ENCODE measurements around the gene NCKAP5L.
"Not testable (repeated sequence)": the region's sequence is repeated elsewhere in the genome, so short reads cannot be mapped to it uniquely, and the experiment has no call there.

The NCKAP5L gene

GRCh38 chr12:49800421-49801140 lies 27.6 kb downstream of the NCKAP5L start:
- no peak for DNase-seq (ENCODE audit: low spot score)

- no peak for DNase-seq (ENCODE audit: low spot score)
Measured at GRCh38 chr12:49798934-49799333, 29.3 kb downstream of the NCKAP5L start.

GRCh38 chr12:49798248-49798647 lies 30.0 kb downstream of the NCKAP5L start:
- no peak for DNase-seq (ENCODE audit: low spot score)

DNA sequence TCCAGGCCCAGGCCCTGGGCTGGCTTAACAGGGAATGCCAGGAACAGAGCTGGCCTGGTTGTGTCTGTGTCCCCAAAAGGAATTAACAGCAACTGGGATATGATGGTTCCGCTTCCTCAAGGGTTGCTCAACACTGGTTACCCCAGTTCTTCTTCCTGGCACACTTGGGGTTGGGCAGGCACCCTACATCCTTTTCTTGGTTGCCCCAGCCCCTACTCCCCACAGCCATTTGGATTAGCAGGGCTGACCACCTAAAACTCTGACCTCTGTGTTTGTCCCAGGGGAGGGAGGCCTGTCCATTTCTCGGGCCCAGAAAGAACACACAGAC lies 30.8 kb downstream of the NCKAP5L start:
- DNase-seq (ENCODE audit: low spot score): no peak

GRCh38 chr12:49796606-49797448 lies 31.4 kb downstream of the NCKAP5L start:
- no peak for DNase-seq (ENCODE audit: low spot score)

- no peak for DNase-seq (ENCODE audit: low spot score)
Measured at GRCh38 chr12:49796155-49796554, 32.1 kb downstream of the NCKAP5L start.

DNA sequence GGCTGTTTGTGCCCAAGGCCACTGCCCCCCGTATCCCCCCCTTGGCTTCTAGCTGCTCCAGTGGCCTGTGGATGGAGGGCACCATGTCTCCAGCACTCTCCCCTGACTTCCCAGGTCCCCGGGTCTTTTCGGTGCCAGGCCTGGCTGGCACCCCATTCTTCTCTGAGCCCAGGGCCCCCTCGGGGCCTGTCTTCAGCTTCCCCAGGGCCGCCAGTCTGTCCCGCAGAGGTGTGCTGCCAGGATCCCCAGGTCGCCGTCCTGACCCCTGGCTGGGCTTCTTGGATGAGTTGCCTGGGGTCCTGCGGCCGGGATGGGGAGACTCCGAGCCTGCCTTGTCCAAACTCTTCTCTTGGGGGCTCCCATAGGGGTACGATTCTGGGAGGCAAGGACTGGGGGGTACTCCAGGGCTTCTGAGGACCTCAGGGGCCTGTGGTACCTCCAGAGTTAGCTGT lies 32.5 kb downstream of the NCKAP5L start:
- DNase-seq (ENCODE audit: low spot score): no peak

DNA sequence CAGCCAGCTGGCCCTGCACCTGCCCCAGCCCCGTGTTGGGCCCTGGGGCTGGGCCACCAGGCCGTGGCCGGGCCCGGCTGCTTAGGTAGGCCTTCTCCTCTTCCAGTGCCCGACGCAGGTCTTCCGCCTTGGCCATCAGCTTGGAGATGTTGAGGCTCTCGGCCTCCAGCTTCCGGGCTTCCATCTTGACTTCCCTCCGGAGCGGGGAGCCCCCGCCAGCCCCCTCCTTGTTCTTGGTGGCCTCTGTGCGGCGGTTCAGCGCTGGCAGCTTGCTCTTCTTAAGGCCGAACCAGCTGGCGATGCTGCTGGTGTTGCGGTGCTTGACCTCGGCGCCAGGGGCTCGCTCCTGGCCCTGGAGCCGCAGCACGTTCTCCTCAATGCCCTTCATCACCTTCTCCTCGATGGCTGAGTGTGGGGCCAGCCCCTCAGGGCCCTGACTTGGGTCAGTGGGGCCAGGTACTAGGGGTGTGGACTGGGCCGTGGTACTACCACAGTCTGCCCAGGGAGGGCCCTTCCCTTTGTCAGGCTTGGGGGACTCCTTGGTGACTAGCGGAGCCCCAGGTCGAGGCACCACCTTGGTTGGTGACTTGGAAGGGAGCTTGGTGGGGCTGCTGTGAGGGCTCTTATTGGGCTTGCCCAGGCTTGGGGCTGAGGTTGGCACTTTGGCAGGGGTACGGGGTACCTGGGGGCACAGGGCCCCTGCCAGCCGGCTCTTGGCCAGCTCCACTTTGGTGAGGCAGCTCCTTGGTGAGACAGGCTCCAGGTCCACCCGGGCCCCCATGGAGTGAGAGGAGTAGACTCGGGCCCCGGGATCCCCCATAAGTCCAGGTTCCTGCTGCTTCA lies 33.2 kb downstream of the NCKAP5L start:
- DNase-seq (ENCODE audit: low spot score): no peak

- DNase-seq (ENCODE audit: low spot score): no peak
Measured at GRCh38 chr12:49794021-49794420, 34.2 kb downstream of the NCKAP5L start.

GRCh38 chr12:49793620-49794019 lies 34.6 kb downstream of the NCKAP5L start:
- no peak for DNase-seq (ENCODE audit: low spot score)

GRCh38 chr12:49792976-49793580 lies 35.1 kb downstream of the NCKAP5L start:
- DNase-seq (ENCODE audit: low spot score): no peak

- no peak for DNase-seq (ENCODE audit: low spot score)
Measured at GRCh38 chr12:49792181-49792970, 35.8 kb downstream of the NCKAP5L start.

DNA sequence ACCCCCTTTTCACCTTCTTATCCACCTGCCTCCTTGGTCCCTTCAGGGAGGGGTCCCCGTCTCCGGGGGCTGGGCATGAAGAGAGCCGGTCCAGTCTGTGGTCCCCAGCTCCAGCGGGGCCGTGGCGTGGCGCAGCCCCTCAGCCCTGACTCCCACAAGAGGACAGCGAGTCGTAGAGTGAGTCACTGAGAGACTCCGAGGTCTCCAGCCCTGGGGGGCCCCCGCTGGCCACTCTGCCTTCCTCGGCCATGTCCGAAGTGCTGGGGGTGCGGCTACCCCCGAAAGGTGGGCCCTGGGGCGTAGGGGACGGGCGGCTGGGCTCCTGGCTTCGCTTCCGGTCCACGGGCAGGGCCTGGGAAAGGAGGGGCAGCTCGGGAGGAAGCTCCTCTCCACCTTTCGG lies 36.5 kb downstream of the NCKAP5L start:
- DNase-seq (ENCODE audit: low spot score): no peak

GRCh38 chr12:49790741-49791555 lies 37.3 kb downstream of the NCKAP5L start:
- no peak for DNase-seq (ENCODE audit: low spot score)

DNA sequence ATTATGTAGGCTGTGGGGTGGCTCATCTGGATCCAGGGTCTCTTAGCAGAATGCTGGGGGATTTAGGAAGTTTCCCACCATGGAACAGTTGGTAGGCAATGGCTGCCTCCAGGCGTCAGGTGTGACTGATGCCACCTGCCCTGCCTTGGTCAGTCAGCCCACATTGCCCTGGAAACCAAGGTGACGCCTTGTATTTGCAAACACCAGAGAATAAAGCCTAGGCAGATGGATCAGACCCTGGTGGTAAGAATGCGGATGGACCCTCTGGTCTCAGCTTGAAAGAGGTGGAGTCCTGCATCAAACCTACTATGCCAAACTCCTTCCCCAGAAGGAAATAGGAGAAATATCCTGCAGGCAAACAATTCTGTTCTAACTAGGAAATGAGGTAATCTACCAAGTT lies 38.2 kb downstream of the NCKAP5L start:
- no peak for DNase-seq (ENCODE audit: low spot score)

- DNase-seq (ENCODE audit: low spot score): no peak
Measured at GRCh38 chr12:49787672-49788071, 40.5 kb downstream of the NCKAP5L start.

- DNase-seq (ENCODE audit: low spot score): no peak
Measured at GRCh38 chr12:49784756-49785409, 43.3 kb downstream of the NCKAP5L start.

DNA sequence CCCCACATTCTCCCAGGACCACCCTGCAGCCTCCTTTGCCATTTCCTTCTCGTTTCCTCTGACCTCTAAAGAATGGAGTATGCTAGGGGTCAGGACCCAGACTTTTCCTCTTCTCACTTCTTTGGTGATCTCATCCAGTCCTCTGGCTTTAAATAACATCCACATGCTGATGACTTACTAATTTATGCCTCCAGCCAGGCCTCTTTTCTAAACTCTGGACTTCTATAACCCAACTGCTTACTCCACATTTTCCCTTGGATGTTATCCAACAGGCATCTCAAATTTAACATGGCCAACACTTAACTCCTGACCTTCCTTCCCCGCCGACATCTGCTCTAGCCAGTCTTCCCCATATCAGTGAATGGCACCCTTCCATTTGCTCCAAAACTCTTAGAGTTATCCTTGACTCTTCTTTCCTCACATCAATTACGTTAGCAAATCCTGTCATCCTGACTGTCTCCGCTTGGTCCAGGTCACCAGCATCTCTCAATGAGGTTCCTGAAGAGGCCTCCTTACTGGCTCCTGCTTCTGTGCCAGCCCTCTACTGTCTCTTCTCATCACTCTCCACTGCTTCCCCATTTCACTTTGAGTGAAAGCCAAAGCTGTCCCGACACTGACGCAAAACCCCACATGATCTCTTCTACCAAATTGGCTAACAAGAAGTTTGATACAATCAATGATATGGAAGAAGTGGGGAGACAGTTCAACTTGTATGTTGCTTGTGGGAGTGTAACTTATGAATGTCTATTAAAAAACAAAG lies 44.1 kb downstream of the NCKAP5L start:
- DNase-seq (ENCODE audit: low spot score): peak; percentile 50

DNA sequence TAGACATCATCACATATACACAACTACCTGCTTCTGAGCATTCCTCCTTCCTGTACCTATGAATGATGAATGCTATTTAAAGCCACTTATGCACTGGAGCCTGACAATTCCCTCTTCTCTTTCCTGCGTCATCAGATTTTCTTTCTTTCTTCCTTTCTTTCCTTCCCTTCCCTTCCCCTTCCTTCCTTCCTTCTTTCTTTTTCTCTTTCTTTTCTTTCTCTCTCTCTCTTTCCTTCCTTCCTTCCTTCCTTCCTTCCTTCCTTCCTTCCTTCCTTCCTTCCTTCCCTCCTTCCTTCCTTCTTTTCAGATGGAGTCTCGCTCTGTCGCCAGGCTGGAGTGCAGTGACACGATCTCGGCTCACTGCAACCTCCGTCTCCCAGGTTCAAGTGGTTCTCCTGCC lies 47.3 kb downstream of the NCKAP5L start:
- not testable (repeated sequence) for DNase-seq (ENCODE audit: low spot score)

Measured in GM03348 (cell line).